Mesenchymal stem cell (in vitro differentiated cells and primary cell): Measurements from ENCODE around the gene USP14.

Source experiments
- DNase-seq: peaks from one replicate; pipeline ENCODE4 v3.0.0-alpha.2; 2013
- H2AFZ ChIP-seq: one replicate; pipeline ENCODE4 v1.6.1; 2013; ENCODE audit warnings: low read depth, mild to moderate bottlenecking, control low read depth, inconsistent platforms, low read length, moderate library complexity
- H2AK5ac ChIP-seq: 2 replicates; pipeline ENCODE4 v1.6.1; 2013; ENCODE audit warnings: low read length, moderate library complexity, mild to moderate bottlenecking, inconsistent platforms; ENCODE audit not compliant: severe bottlenecking
- H2BK120ac ChIP-seq: one replicate; pipeline ENCODE4 v1.6.1; 2013; ENCODE audit warnings: low read depth, mild to moderate bottlenecking, inconsistent platforms, low read length, moderate library complexity
- H2BK12ac ChIP-seq, 2 experiments: one replicate each; pipeline ENCODE4 v1.6.1; 2013; ENCODE audit warnings: inconsistent platforms in 2 of 2, low read length in 2 of 2, mild to moderate bottlenecking in 2 of 2, moderate library complexity in 2 of 2, control low read depth in 1 of 2
- H2BK15ac ChIP-seq: one replicate; pipeline ENCODE4 v1.6.1; 2013; ENCODE audit warnings: mild to moderate bottlenecking, low read depth, inconsistent platforms; ENCODE audit not compliant: poor library complexity, severe bottlenecking
- H2BK5ac ChIP-seq: 2 replicates; pipeline ENCODE4 v1.6.1; 2013; ENCODE audit warnings: low read depth, mild to moderate bottlenecking, low read length, control low read depth, inconsistent platforms; ENCODE audit not compliant: poor library complexity, severe bottlenecking
- H3K14ac ChIP-seq, 2 experiments: one replicate each; pipeline ENCODE4 v1.6.1; 2013; ENCODE audit warnings: inconsistent platforms in 2 of 2, low read length in 2 of 2, control low read depth in 1 of 2, mild to moderate bottlenecking in 1 of 2, moderate library complexity in 1 of 2
- H3K18ac ChIP-seq, 2 experiments: one replicate each; pipeline ENCODE4 v1.6.1; 2013; ENCODE audit warnings: inconsistent platforms in 2 of 2, low read length in 2 of 2, control low read depth in 1 of 2, low read depth in 1 of 2, mild to moderate bottlenecking in 1 of 2
- H3K23ac ChIP-seq, 2 experiments: one replicate each; pipeline ENCODE4 v1.6.1; 2013; ENCODE audit warnings: inconsistent platforms in 2 of 2, low read length in 2 of 2, mild to moderate bottlenecking in 2 of 2, moderate library complexity in 2 of 2, control low read depth in 1 of 2
- H3K27ac ChIP-seq: 2 replicates; pipeline ENCODE4 v1.5.1; 2013; ENCODE audit warnings: mild to moderate bottlenecking, moderate library complexity, low read length, control low read depth, inconsistent platforms; ENCODE audit not compliant: poor library complexity, severe bottlenecking
- H3K27me3 ChIP-seq, 2 experiments: 2 replicates each; pipeline versions ENCODE4 v1.6.1 to v1.7.0; 2013; ENCODE audit warnings: low read length in 2 of 2, mild to moderate bottlenecking in 2 of 2, moderate library complexity in 2 of 2, control low read depth in 1 of 2, inconsistent platforms in 1 of 2; ENCODE audit not compliant: control insufficient read depth in 1 of 2, insufficient read depth in 1 of 2
- H3K36me3 ChIP-seq, 2 experiments: 2 replicates each; pipeline versions ENCODE4 v1.6.1 to v1.7.0; 2013; ENCODE audit warnings: low read length in 2 of 2, control low read depth in 1 of 2, inconsistent platforms in 1 of 2, low read depth in 1 of 2, mild to moderate bottlenecking in 1 of 2; ENCODE audit not compliant: insufficient read depth in 2 of 2, control insufficient read depth in 1 of 2
- H3K4ac ChIP-seq, 2 experiments: one replicate each; pipeline ENCODE4 v1.6.1; 2013; ENCODE audit warnings: inconsistent platforms in 2 of 2, low read length in 2 of 2, mild to moderate bottlenecking in 2 of 2, moderate library complexity in 2 of 2, control low read depth in 1 of 2, low read depth in 1 of 2
- H3K4me1 ChIP-seq: 2 replicates; pipeline ENCODE4 v1.6.1; 2013; ENCODE audit warnings: low read depth, low read length, control low read depth; ENCODE audit not compliant: control insufficient read depth, insufficient read depth
- H3K4me2 ChIP-seq: 2 replicates; pipeline ENCODE4 v1.6.1; 2013; ENCODE audit warnings: low read length, mild to moderate bottlenecking, inconsistent platforms; ENCODE audit not compliant: poor library complexity, severe bottlenecking
- H3K4me3 ChIP-seq, 2 experiments: 2 replicates each; pipeline versions ENCODE4 v1.5.1 to v1.7.0; 2013; ENCODE audit warnings: low read length in 2 of 2, mild to moderate bottlenecking in 2 of 2, control low read depth in 1 of 2, low read depth in 1 of 2; ENCODE audit not compliant: insufficient read depth in 1 of 2
- H3K79me1 ChIP-seq: replicated peaks from 2 replicates; pipeline ENCODE4 v1.6.1; 2013; ENCODE audit warnings: mild to moderate bottlenecking, control low read depth, low read length, inconsistent platforms; ENCODE audit not compliant: poor library complexity, severe bottlenecking
- H3K9ac ChIP-seq: 2 replicates; pipeline ENCODE4 v1.7.0; 2013; ENCODE audit warnings: mild to moderate bottlenecking, low read length, moderate library complexity
- H3K9me3 ChIP-seq: 2 replicates; pipeline ENCODE4 v1.7.0; 2013; ENCODE audit warnings: mild to moderate bottlenecking, low read length; ENCODE audit not compliant: control insufficient read depth
- H4K8ac ChIP-seq: one replicate; pipeline ENCODE4 v1.6.1; 2013; ENCODE audit warnings: inconsistent platforms, mild to moderate bottlenecking, low read length, moderate library complexity
- H4K91ac ChIP-seq: one replicate; pipeline ENCODE4 v1.6.1; 2013; ENCODE audit warnings: mild to moderate bottlenecking, low read length, inconsistent platforms
- WGBS: methylation state at CpG from one replicate; pipeline ENCODE4 v1.1.7; 2013; ENCODE audit warnings: mixed read lengths; 5-methylcytosine and 5-hydroxymethylcytosine counted together

The USP14 gene

DNA sequence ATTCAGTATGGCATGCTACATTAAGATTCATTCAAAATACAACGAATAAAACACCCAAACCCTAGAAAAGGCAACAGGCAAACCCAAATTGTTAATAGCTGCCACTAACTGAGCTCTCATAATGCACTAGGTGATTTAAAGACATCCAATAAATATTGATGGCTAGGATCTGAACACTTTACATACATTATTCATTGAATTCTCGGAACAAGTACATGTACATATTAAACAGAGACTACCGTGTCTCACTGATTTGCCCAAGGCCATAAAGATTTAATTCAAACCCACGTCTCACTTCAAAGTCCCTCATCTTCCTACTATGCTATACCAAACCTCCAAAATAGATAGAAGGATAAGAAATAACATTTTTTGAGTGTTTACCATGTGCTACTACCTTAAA is 67.4 kb downstream of the USP14 start:
- no peaks in the 10 kb centered on the region for H3K4me1 ChIP-seq
- no peak overlapping the region for H3K14ac ChIP-seq
- 100% methylated on average over 3 of the region's 4 CpGs for WGBS
- no peak overlapping the region for H2BK120ac ChIP-seq
- no peak overlapping the region for H3K4ac ChIP-seq
- no peak overlapping the region for H3K27ac ChIP-seq
- no peak overlapping the region for H3K9ac ChIP-seq
- no peak overlapping the region for H2BK12ac ChIP-seq
- no peaks in the 10 kb centered on the region for H3K27me3 ChIP-seq
- H2AK5ac ChIP-seq = no peak overlapping the region
- DNase-seq = no peak
- no peak overlapping the region for H2BK15ac ChIP-seq
- H3K23ac ChIP-seq = no peak overlapping the region
- H3K18ac ChIP-seq = no peak overlapping the region
- H3K9me3 ChIP-seq = no peaks in the 10 kb centered on the region
- no peak overlapping the region for H3K4me2 ChIP-seq
- no peak overlapping the region for H4K8ac ChIP-seq
- H3K79me1 ChIP-seq = peaks cover 4% of the 10 kb centered on the region
- peaks cover 4 to 52% of the 10 kb centered on the region in 2 experiments for H3K36me3 ChIP-seq
- H3K4me3 ChIP-seq = no peak overlapping the region
- no peak overlapping the region for H4K91ac ChIP-seq
- H2BK5ac ChIP-seq = no peak overlapping the region
- no peak overlapping the region for H2AFZ ChIP-seq

- H3K14ac ChIP-seq = no peak overlapping the region
- no peak overlapping the region for H2AFZ ChIP-seq
- peaks cover 4% of the 10 kb centered on the region for H3K79me1 ChIP-seq
- no peak overlapping the region for H3K4ac ChIP-seq
- H3K4me2 ChIP-seq = no peak overlapping the region
- WGBS = 90% methylated on average over 6 of the region's 6 CpGs
- H3K4me1 ChIP-seq = no peaks in the 10 kb centered on the region
- H2BK12ac ChIP-seq = no peak overlapping the region
- no peak overlapping the region for H3K4me3 ChIP-seq
- no peaks in the 10 kb centered on the region for H3K9me3 ChIP-seq
- no peak for DNase-seq
- no peak overlapping the region for H2AK5ac ChIP-seq
- no peak overlapping the region for H3K18ac ChIP-seq
- no peaks in the 10 kb centered on the region for H3K27me3 ChIP-seq
- H3K9ac ChIP-seq = no peak overlapping the region
- H2BK120ac ChIP-seq = no peak overlapping the region
- no peak overlapping the region for H4K91ac ChIP-seq
- no peak overlapping the region for H2BK15ac ChIP-seq
- no peak overlapping the region for H3K27ac ChIP-seq
- no peak overlapping the region for H4K8ac ChIP-seq
- H3K23ac ChIP-seq = no peak overlapping the region
- H3K36me3 ChIP-seq = peaks cover 4 to 46% of the 10 kb centered on the region in 2 experiments
- no peak overlapping the region for H2BK5ac ChIP-seq
Observed at GRCh38 chr18:227374-227773, 69.0 kb downstream of the USP14 start.

DNA sequence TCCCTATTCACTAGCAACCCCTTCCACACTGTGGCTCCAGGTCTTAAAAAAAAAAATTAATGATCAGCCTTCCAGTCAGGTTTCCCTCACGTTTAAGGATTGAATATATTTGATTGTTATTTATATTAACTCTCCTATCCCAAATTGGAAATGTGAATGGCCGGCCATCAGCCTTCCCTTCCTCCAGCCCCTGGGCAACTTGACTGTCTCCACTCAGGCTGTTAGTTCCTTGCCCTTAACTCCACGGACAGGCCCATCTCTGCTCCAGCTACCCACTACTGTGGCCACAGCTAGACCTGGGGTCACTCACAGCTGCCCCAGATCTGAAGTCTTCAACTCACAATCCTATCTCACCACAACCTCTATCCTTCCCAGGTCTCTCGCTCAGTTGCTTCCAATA is 69.5 kb downstream of the USP14 start:
- no peak overlapping the region for H3K18ac ChIP-seq
- no peak overlapping the region for H4K8ac ChIP-seq
- no peak overlapping the region for H2AFZ ChIP-seq
- no peak overlapping the region for H3K4ac ChIP-seq
- H3K36me3 ChIP-seq = peaks cover 4 to 40% of the 10 kb centered on the region in 2 experiments
- H3K27me3 ChIP-seq = no peaks in the 10 kb centered on the region
- H3K9ac ChIP-seq = no peak overlapping the region
- H3K9me3 ChIP-seq = no peaks in the 10 kb centered on the region
- no peak overlapping the region for H4K91ac ChIP-seq
- H3K4me1 ChIP-seq = no peaks in the 10 kb centered on the region
- H3K23ac ChIP-seq = no peak overlapping the region
- no peak overlapping the region for H2BK12ac ChIP-seq
- DNase-seq = no peak
- no peak overlapping the region for H2AK5ac ChIP-seq
- H3K4me2 ChIP-seq = no peak overlapping the region
- WGBS = 98% methylated on average over 3 of the region's 4 CpGs
- no peak overlapping the region for H2BK5ac ChIP-seq
- H3K79me1 ChIP-seq = peaks cover 4% of the 10 kb centered on the region
- no peak overlapping the region for H2BK15ac ChIP-seq
- no peak overlapping the region for H3K4me3 ChIP-seq
- H2BK120ac ChIP-seq = no peak overlapping the region
- H3K14ac ChIP-seq = no peak overlapping the region
- no peak overlapping the region for H3K27ac ChIP-seq

DNA sequence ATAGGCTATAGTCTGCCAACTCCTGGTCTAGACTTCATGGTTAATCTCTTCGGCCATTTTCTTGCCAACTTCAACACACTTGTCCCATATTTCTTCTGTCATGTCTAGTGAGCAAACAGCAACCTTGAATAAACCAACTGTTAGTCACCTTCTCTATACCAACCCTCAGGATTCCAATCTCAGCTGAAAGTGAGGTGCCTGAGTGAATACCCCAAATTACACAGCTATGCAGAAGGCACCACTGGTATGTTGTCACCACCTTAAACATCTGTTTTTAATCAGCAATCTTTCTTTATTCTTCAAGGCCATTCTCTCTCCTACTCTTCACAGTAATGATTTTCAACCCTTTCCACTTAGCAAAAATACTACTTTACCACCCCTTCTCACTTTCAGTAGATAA is 70.2 kb downstream of the USP14 start:
- Histone ChIP-seq H2BK12ac (no peak overlapping the region), H3K4me3 (no peak overlapping the region)

More for the DNA sequence above, 70.2 kb downstream of the USP14 start:
- H4K91ac ChIP-seq = no peak overlapping the region
- DNase-seq = no peak
- H2BK5ac ChIP-seq = no peak overlapping the region
- no peak overlapping the region for H2BK15ac ChIP-seq
- no peak overlapping the region for H3K4me2 ChIP-seq
- H3K27ac ChIP-seq = no peak overlapping the region
- H2AFZ ChIP-seq = no peak overlapping the region
- WGBS = 98% methylated on average over 1 of the region's 1 CpG
- H3K79me1 ChIP-seq = peaks cover 4% of the 10 kb centered on the region
- H4K8ac ChIP-seq = no peak overlapping the region
- H3K14ac ChIP-seq = no peak overlapping the region
- no peak overlapping the region for H3K9ac ChIP-seq
- H3K4me1 ChIP-seq = no peaks in the 10 kb centered on the region
- peaks cover 4 to 34% of the 10 kb centered on the region in 2 experiments for H3K36me3 ChIP-seq
- no peak overlapping the region for H3K23ac ChIP-seq
- H2AK5ac ChIP-seq = no peak overlapping the region
- H3K4ac ChIP-seq = no peak overlapping the region
- no peaks in the 10 kb centered on the region for H3K9me3 ChIP-seq
- no peak overlapping the region for H3K18ac ChIP-seq
- no peaks in the 10 kb centered on the region for H3K27me3 ChIP-seq
- no peak overlapping the region for H2BK120ac ChIP-seq
